GM19193 (cell line): ENCODE data around the gene OSBPL5.

Experiments
- POLR2A ChIP-seq: IDR thresholded peaks from 4 replicates; pipeline ENCODE4 v1.6.1; 2011; ENCODE audit not compliant: insufficient read depth, insufficient read length; ENCODE audit errors: extremely low read depth

OSBPL5 gene

DNA sequence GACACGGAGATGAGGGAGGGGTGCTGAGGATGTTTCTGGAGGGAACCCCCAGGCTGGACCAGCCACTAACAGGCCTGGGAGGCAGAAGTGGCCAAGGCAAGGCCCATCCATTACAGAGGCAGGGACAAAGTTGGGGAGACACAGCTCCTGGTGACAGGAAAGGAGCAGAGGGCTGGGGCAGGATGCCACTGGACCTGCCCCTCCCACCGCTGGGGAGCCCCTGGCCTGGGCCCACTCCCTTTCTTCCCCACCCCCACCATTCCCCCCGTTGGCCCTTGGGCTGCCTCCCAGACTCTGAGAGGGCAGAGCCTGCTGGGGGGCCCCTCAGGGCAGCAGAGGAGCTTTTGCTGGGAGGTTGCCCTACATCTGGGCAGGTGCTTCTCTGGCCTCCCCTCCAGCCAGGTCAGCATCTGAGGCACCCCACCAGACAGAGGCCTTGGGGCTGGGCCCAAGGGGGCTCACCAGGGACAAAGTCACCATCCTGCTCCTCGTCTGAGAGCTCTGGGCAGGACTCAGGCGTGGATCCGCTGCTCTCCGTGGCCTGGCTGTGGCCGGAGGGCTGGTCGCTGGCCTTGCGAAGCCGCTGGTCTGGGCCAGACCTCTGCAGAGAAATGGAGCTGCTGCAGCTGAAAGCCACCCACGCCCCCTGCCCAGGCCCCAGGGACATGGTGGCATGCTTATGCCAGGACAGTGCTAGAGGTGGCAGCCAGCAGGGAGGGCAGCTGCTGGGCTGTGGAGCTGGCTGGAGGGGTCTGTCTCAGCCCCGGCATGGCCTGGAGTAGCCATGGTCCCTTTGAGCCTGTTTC, 74.8 kb downstream of the OSBPL5 start:
- no peak for TF ChIP-seq POLR2A

DNA sequence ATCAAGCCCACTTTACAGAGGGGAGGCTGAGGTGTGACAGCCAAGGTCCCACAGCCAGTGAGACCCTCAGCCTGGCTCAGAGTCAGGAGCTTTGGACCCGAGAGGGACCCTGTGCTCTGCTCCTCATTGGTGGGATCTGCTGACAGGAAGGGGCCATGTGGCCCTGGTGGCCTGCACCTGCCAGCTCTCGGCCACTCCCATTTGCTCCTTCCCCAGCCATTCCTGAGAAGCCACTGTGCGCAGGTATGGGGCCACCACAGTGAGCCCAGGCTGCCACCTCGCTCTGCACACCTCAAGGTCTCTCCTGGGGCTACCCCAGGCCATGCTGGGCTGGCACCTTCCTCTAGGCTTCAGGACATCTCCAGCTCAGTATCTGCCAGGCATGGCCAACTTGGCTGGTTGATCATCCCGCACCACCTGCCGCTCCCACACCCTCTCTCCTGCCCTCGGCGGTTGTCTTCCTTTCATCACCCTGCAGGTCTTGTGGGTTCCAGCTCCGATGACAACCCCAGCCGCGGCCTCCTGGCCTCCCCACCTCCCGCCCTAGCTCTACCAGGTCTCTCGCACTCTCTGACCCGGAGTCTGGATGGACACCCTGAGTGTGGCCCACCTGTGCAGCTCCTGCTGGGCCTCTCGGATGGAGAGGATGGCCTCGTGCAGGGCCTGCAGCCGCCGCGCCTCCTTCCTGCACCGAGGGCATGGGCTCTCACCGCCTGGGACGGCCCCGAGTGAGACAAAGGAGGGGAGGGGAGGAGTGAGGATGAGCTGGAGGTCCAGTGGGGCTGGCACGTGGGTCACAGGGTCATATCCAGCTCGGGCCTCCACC, 75.7 kb downstream of the OSBPL5 start:
- no peak for TF ChIP-seq POLR2A

DNA sequence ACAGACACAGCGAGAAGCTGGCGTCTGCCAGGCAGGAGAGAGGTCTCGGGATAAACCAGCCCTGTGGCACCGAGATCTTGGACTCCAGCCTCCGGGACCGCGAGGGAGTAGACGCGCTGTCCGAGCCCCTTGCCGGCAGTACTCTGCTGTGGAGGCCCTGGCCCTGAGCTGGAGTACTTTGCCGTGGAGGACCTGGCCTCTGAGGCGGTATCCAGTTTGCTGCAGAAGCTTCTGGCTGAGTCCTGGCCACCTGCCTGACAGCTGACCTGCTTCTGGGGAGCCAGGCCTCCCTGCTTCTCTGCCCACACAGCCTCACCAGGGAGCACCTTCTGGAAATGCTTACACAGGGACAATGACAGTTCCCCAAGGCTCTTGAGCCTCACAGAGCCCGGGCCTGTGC, 76.3 kb downstream of the OSBPL5 start:
- TF ChIP-seq POLR2A: no peak

DNA sequence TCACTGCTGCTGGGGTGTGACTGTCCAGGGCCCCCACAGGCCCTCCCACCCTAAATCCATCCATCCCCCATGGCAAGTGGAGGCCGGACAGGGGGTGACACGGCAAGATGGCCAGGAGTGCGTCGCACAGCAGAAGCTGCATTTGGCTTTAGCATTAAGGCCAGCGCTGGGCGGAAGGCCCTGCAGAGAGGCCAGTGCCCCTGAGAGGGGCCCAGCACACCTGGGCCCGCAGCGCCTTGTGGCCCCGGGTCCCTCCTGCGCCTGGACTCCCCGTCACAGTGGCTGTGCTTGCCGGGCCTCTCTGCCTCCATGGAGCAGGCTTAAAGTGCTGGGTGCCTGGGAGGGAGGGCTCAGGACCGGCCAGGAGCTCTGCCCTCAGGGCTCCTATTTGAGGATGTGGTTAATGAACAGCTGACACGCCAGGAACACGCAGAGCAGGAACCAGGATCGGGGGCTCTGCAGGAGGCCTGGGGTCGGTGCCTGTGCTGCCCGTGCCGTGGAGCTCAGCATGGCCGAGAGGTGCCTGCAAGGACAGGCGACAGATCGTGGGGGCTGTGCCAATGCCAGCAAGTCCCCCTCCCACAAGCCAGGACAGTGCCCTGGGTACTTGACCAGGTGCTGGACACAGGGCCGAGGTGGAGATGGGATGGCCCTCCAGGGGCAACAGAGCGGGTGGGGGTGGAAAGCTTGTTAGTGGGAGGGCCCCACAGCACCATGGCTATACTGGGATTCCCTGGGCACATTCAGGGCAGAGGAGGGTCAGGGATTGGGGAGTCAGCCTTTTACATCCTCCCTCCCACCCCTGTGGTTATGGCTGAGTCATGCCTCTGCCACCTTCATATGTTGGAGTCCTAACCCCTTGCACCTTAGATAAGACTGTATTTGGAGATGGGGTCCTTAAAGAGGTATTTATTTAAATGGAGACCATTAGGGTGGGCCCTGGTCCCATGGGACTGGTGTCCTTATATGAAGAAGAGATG, 77.0 kb downstream of the OSBPL5 start:
- TF ChIP-seq POLR2A: no peak

DNA sequence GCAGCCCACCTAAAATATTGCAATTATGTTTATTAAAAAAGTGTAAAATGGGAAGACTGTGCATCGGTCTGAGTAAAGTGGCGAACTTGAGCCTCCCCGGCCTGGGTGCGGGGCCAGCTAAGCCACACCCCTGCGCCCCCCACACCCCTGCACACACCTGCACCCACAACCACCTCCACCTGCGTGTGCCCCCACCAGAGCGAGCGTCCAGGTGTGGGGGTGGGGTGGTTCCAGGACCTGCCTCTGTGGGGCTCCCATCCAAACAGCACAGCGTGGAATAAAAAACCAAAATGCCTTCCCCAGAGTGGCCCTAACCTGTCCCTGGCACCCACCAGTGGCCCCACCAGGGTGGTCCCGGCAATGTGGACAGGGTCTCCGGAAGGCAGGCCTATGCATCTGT, 77.7 kb downstream of the OSBPL5 start:
- TF ChIP-seq POLR2A: no peak

DNA sequence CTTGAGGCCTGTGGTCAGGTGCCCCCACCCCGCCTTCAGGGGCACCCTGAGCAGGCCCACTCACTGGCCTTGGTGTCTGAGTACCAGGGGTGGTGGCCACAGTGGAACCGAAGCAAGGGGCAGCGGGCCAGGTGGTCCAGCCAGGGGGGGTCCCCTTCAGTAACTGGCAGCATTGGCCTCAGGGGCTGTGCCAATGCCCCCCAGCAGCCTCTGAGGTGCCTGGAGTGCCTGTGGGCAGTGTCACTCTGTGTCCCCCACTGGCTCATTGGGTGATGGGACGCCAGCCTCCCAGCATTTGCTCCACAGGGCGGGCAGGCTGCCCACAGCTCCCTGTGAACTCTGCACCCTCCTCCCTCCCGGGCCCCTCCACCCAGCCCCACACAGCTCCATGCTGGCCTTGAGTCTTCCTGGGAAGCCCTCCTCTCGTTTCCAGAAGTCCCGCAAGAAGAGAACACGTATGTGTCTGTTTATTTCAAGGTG, 78.4 kb downstream of the OSBPL5 start:
- TF ChIP-seq POLR2A: no peak

DNA sequence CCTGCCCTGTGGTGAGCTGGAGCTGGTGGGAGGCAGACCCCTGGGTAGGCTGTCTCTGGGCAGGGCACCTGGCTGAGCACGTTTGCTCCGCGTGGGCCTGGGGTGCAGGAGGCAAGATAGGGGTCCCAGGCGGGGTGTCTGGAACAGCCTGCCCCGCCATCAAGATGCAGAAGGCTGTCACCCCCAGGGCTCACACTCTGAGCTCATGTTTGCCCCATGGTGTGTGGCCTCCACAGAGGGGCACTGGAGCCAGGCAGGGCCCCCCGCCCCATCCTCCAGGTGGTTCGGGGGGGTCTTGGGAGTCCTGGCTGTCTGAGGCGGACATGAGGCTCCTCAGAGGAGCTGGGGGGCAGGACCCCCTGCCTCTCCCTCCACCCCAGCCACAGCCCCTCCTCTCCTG, 79.0 kb downstream of the OSBPL5 start:
- no peak for TF ChIP-seq POLR2A

DNA sequence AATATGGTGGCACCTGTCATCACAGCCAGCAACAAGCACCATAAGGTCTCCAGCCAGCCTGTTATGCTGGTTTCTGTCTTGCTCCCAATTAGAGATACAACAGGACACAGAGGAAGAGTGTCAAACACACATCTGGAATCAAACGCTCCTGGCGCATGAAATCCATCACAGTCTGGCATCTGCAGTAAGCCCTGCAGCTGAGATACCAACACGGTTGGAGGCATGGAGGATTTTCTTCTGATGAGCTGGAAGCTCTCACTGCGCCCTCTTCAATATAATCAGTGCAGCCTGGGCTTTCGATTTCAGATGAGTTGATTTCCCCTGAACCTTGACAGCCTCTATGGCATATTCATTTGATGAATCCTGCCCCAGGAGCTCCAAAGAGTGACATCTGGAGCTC, 80.1 kb downstream of the OSBPL5 start:
- TF ChIP-seq POLR2A: no peak

DNA sequence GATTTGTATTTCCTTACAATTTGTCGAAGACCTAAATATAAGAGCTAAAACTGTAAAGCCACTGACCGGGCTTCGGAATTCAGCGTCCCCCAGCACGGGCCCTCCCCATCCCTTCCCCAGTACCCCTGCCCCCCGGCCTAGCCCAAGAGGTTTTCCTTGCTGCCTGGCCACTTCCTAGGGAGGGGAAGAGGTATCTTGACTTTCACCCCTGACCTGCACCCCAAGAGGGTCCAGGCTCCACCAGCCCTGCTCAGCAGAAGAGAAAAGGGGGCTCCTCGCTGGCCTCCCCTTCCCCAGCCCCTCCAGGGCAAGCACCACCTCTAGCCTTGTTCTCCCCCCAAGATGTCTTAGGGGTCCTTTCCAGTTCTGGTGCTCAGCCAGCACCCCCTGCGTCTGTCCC, 81.8 kb downstream of the OSBPL5 start:
- TF ChIP-seq POLR2A: no peak

DNA sequence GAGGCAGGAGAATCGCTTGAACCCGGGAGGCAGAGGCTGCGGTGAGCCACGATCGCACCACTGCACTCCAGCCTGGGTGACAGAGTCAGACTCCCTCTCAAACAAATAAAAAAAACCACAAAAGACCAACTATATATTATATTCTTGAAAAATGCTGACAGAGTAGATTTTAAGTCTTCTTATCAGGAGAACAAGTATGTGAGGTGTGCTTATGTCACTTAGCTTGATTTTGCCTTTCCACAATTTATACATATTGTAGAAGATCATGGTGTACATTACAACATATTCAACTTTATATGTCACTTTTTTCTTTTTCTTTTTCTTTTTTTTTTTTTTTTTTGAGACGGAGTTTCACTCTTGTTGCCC, 83.7 kb downstream of the OSBPL5 start:
- TF ChIP-seq POLR2A: no peak

DNA sequence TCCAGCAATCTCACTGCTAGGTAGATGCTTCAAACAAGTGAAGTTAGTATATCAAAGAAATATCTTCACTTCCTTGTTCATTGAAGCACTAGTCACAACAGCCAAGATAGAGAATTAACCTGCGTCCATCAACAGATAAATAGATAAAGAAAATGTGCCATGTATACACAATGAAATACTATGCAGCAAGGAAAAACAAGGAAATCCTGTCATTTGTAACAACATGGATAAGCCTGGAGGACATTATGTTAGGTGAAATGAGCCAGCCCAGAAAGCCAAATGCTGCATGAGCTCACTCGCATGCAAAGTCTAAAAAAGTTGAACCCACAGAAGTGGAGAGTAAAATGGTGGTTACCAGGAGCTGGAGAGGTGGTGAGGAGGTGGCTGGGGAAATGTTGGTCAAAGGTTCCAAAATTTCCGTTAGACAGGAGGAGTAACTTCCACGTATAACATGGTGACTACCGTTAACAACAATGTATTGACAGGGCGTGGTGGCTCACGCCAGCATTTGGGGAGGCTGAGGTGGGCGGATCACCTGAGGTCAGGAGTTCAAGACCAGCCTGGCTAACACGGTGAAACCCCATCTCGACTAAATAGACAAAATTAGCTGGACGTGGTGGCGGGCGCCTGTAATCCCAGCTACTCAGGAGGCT, 84.3 kb downstream of the OSBPL5 start:
- no peak for TF ChIP-seq POLR2A

DNA sequence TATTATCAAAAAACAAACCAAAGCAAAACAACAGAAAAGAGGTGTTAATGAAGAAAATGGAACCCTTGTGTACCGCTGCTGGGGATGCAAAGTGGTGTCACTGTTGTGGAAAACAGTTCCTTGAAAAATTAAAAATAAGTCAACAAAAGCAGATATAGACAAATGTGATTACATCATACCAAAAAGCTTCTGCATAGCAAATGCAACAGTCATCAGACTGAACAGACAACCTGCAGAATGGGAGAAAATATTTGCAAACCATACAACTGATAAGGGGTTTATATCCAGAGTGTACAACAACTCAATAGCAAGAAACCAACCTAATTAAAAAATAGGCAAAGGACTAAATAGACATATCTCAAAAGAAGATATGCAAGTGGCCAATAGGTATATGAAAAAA, 85.0 kb downstream of the OSBPL5 start:
- no peak for TF ChIP-seq POLR2A

DNA sequence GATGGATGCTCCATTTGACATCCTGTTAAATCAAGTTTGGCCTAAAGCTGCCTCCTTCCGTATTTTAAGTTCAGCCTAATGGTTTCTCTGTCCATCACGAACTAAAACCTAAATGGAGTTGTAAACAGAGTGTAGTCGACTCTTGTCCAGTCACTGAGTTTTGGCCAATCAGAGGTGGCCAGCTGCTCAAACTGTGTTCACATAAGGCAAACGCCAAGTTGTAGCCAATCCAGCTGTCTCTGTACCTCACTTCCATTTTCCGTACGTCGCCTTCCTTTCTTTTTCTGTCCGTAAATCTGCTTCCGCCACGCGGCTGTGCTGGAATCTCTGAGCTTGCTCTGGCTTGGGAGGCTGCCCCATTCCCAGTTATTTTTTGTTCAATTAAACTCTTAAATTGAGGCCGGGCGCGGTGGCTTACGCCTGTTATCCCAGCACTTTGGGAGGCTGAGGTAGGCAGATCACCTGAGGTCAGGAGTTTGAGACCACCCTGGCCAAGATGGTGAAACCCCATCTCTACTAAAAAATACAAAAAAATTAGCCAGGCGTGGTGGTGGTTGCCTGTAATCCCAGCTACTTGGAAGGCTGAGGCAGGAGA, 87.2 kb downstream of the OSBPL5 start:
- no peak for TF ChIP-seq POLR2A
